ENCODE measurements around the gene TM6SF1.
"Not testable (repeated sequence)": the region's sequence is repeated elsewhere in the genome, so short reads cannot be mapped to it uniquely, and the experiment has no call there.

Gene TM6SF1

DNA sequence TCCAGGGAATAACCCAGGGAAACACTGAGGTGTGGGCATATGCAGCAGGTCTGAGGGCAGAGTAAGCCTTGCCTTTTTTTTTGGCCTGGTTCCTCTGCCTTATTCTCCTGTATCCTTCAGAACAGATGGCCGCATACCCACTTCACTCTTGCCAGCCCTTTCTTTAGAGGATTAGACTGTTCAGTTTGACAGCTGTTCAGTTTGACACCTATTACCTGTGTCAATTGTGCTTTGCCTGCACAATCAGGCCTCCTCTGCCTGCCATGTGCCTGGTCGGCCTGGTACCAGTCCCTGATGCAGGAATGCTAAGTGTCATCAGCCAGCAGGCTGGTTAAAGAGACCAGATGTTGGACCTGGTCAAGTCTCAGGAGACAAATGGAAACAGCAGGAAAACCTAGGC lies 22.3 kb downstream of the TM6SF1 start:
- H3K4me3 ChIP-seq (ENCODE audit: insufficient read depth, low read length, poor library complexity, severe bottlenecking) = no peak overlapping the region
- H3K79me2 ChIP-seq (ENCODE audit: insufficient read depth, low read length) = no peaks in the 10 kb centered on the region
- no peaks in the 10 kb centered on the region for H3F3A ChIP-seq (ENCODE audit: insufficient read depth)
- no peak overlapping the region for H3K27ac ChIP-seq (ENCODE audit: low read depth, low read length)
- H3K9ac ChIP-seq (ENCODE audit: low read length) = no peak overlapping the region
- H3K9me2 ChIP-seq (replicated peaks; ENCODE audit: insufficient read depth, low read length) = no peaks in the 10 kb centered on the region
- no peaks in the 10 kb centered on the region for H3K27me3 ChIP-seq (ENCODE audit: low read length)
- H2AFZ ChIP-seq (ENCODE audit: low read depth, low read length, severe bottlenecking) = no peak overlapping the region
- no peak for TF ChIP-seq EZH2phosphoT487 (conservative IDR thresholded peaks at IDR 0.05; ENCODE audit: low read length)
- TF ChIP-seq, protein P1, sequence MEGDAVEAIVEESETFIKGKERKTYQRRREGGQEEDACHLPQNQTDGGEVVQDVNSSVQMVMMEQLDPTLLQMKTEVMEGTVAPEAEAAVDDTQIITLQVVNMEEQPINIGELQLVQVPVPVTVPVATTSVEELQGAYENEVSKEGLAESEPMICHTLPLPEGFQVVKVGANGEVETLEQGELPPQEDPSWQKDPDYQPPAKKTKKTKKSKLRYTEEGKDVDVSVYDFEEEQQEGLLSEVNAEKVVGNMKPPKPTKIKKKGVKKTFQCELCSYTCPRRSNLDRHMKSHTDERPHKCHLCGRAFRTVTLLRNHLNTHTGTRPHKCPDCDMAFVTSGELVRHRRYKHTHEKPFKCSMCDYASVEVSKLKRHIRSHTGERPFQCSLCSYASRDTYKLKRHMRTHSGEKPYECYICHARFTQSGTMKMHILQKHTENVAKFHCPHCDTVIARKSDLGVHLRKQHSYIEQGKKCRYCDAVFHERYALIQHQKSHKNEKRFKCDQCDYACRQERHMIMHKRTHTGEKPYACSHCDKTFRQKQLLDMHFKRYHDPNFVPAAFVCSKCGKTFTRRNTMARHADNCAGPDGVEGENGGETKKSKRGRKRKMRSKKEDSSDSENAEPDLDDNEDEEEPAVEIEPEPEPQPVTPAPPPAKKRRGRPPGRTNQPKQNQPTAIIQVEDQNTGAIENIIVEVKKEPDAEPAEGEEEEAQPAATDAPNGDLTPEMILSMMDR (IDR thresholded peaks at IDR 0.05; ENCODE audit: insufficient read depth, low read length, poor library complexity, severe bottlenecking) = no peak
- H3K4me2 ChIP-seq (ENCODE audit: low read depth, low read length, poor library complexity, severe bottlenecking) = no peak overlapping the region
- no peaks in the 10 kb centered on the region for H3K36me3 ChIP-seq (ENCODE audit: low read length)
- no peaks in the 10 kb centered on the region for H4K20me1 ChIP-seq (ENCODE audit: low read depth, low read length)
- H3K9me3 ChIP-seq (ENCODE audit: insufficient read depth, low read length) = no peaks in the 10 kb centered on the region

DNA sequence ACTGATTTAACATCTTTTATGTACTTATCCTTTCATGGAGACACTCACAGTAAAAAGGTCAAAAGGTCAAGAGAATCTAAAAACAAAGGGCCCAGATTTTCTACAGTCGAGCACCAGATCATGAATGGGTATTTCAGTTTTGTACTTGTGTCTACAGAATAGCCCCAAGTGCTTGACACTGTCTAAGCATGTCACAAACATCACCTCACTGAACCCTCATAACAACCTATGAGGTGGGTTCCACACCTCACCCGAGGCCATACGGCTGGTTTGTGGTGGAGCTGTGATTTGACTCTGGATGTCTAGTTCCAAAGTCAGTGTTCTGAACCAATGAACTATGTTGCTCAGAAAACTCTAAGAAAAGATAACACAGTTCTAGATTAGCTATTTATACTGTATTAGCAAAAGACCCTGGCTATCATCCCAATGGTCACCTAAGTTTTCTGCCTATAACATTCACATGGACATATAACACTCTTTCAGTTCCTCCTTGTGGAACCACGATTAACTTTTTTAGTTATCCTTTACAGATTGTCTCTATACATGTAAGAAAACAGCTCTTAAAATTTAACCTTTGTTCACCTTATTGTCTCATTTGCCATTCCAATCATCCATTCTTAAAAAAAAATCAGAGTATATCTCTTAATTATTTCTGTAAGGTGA lies 25.5 kb downstream of the TM6SF1 start:
- Histone ChIP-seq H3K9me3 (ENCODE audit: insufficient read depth, low read length) (no peaks in the 10 kb centered on the region), H3K27me3 (ENCODE audit: low read length) (no peaks in the 10 kb centered on the region), H4K20me1 (ENCODE audit: low read depth, low read length) (no peaks in the 10 kb centered on the region), H3K36me3 (ENCODE audit: low read length) (no peaks in the 10 kb centered on the region), H3K9me2 (replicated peaks; ENCODE audit: insufficient read depth, low read length) (no peaks in the 10 kb centered on the region; the same call in 1 of the 2 replicates), H3K4me2 (ENCODE audit: low read depth, low read length, poor library complexity, severe bottlenecking) (no peak overlapping the region), H3K79me2 (ENCODE audit: insufficient read depth, low read length) (no peaks in the 10 kb centered on the region), H3K4me3 (ENCODE audit: insufficient read depth, low read length, poor library complexity, severe bottlenecking) (no peak overlapping the region), H2AFZ (ENCODE audit: low read depth, low read length, severe bottlenecking) (no peak overlapping the region), H3K27ac (ENCODE audit: low read depth, low read length) (no peak overlapping the region), H3K9ac (ENCODE audit: low read length) (no peak overlapping the region), H3F3A (ENCODE audit: insufficient read depth) (no peaks in the 10 kb centered on the region)
- no peak for TF ChIP-seq EZH2phosphoT487 (conservative IDR thresholded peaks at IDR 0.05; ENCODE audit: low read length)
- TF ChIP-seq, protein P1 (IDR thresholded peaks at IDR 0.05; ENCODE audit: insufficient read depth, low read length, poor library complexity, severe bottlenecking) = no peak

DNA sequence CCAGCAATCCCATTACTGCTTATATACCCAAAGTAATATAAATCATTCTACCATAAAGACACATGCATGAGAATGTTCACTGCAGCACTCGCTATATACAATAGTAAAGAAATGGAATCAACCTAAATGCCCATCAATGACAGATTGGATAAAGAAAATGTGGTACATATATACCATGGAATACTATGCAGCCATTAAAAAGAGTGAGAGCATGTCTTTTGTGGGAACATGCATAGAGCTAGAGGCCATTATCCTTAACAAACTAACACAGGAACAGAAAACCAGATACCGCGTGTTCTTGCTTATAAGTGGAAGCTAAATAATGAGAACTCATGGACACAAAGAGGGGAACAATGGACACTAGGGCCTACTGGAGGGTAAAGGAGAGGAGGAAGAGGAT lies 34.7 kb downstream of the TM6SF1 start:
- not testable (repeated sequence) for H3K79me2 ChIP-seq (ENCODE audit: insufficient read depth, low read length); H3K9ac ChIP-seq (ENCODE audit: low read length); H3K27ac ChIP-seq (ENCODE audit: low read depth, low read length); H3K4me2 ChIP-seq (ENCODE audit: low read depth, low read length, poor library complexity, severe bottlenecking); H3F3A ChIP-seq (ENCODE audit: insufficient read depth); H3K27me3 ChIP-seq (ENCODE audit: low read length); H3K9me2 ChIP-seq (replicated peaks; ENCODE audit: insufficient read depth, low read length); H3K36me3 ChIP-seq (ENCODE audit: low read length); H4K20me1 ChIP-seq (ENCODE audit: low read depth, low read length); H3K4me3 ChIP-seq (ENCODE audit: insufficient read depth, low read length, poor library complexity, severe bottlenecking); H2AFZ ChIP-seq (ENCODE audit: low read depth, low read length, severe bottlenecking); H3K9me3 ChIP-seq (ENCODE audit: insufficient read depth, low read length)

DNA sequence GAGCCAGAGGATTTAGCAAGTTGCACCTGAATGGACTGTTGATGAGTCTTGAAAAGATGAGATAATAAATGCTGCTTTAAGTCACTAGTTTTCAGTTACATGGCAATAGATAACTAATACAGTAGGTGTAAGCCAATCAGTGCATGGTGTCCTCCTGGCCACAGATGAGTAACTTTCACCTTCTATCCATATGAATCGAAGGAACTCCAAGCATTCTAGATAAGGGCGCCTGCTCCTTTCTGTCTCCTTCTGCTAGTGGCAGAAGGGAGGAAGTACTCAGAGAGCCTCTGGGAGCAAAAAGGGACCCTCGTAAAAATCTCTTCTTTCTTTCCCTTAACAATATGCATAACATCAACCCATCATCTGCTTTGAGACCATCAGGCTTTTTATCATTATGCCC lies 37.3 kb downstream of the TM6SF1 start:
- H3K27me3 ChIP-seq (ENCODE audit: low read length) = no peaks in the 10 kb centered on the region
- H3K4me3 ChIP-seq (ENCODE audit: insufficient read depth, low read length, poor library complexity, severe bottlenecking) = no peak overlapping the region
- no peak overlapping the region for H3K9ac ChIP-seq (ENCODE audit: low read length)
- TF ChIP-seq, protein P1 (IDR thresholded peaks at IDR 0.05; ENCODE audit: insufficient read depth, low read length, poor library complexity, severe bottlenecking) = no peak
- TF ChIP-seq EZH2phosphoT487 (conservative IDR thresholded peaks at IDR 0.05; ENCODE audit: low read length) = no peak
- no peaks in the 10 kb centered on the region for H3F3A ChIP-seq (ENCODE audit: insufficient read depth)
- H3K36me3 ChIP-seq (ENCODE audit: low read length) = no peaks in the 10 kb centered on the region
- no peaks in the 10 kb centered on the region for H3K9me3 ChIP-seq (ENCODE audit: insufficient read depth, low read length)
- no peaks in the 10 kb centered on the region for H3K9me2 ChIP-seq (replicated peaks; ENCODE audit: insufficient read depth, low read length)
- H3K79me2 ChIP-seq (ENCODE audit: insufficient read depth, low read length) = no peaks in the 10 kb centered on the region
- no peaks in the 10 kb centered on the region for H4K20me1 ChIP-seq (ENCODE audit: low read depth, low read length)
- H3K27ac ChIP-seq (ENCODE audit: low read depth, low read length) = no peak overlapping the region
- H2AFZ ChIP-seq (ENCODE audit: low read depth, low read length, severe bottlenecking) = no peak overlapping the region
- H3K4me2 ChIP-seq (ENCODE audit: low read depth, low read length, poor library complexity, severe bottlenecking) = no peak overlapping the region

Data from SU-DHL-6 (cell line).